GM23338 (cell line): ENCODE data around the gene PLSCR2. TPM values are rescaled to one million over a fixed set of nuclear protein-coding genes. Genes with fewer than 3 reads are reported as not detected.

Experiments used
- ATAC-seq: fragments of 200-7000 bp; cut with Tn5 transposase; 3 replicates; pipeline ENCODE4 v1.9.1; 2020
- DNase-seq: peaks from one replicate; pipeline ENCODE4 v3.0.0-alpha.2; 2015; ENCODE audit warnings: low spot score
- H2AFZ ChIP-seq: fragments of 200-600 bp; sonication (generic); 2 replicates; pipeline ENCODE4 v1.8.0; 2016; ENCODE audit warnings: antibody characterized with exemption, mild to moderate bottlenecking, moderate library complexity
- H3F3A ChIP-seq: fragments of 200-600 bp; sonication (generic); replicated peaks from 2 replicates; pipeline ENCODE4 v1.8.0; 2017; ENCODE audit warnings: antibody characterized with exemption, mixed run types, low read depth
- H3K27ac ChIP-seq: fragments of 200-600 bp; sonication (generic); 2 replicates; pipeline ENCODE4 v1.6.1; 2016; ENCODE audit warnings: low read depth
- H3K27me3 ChIP-seq: fragments of 200-600 bp; sonication (generic); 2 replicates; pipeline ENCODE4 v1.8.0; 2016; ENCODE audit warnings: mild to moderate bottlenecking, mixed run types, moderate library complexity; ENCODE audit not compliant: insufficient read depth
- H3K36me3 ChIP-seq: fragments of 200-600 bp; sonication (generic); 2 replicates; pipeline ENCODE4 v1.8.0; 2016; ENCODE audit warnings: mild to moderate bottlenecking; ENCODE audit not compliant: insufficient read depth
- H3K4me1 ChIP-seq: fragments of 200-600 bp; sonication (generic); 2 replicates; pipeline ENCODE4 v1.8.0; 2016; ENCODE audit warnings: mild to moderate bottlenecking, moderate library complexity; ENCODE audit not compliant: insufficient read depth
- H3K4me2 ChIP-seq: fragments of 200-600 bp; sonication (generic); 2 replicates; pipeline ENCODE4 v1.7.1; 2017; ENCODE audit warnings: mixed run types
- H3K4me3 ChIP-seq: fragments of 200-600 bp; sonication (generic); 2 replicates; pipeline ENCODE4 v1.6.1; 2016; ENCODE audit warnings: mixed run types
- H3K79me2 ChIP-seq: fragments of 200-600 bp; sonication (generic); replicated peaks from 2 replicates; pipeline ENCODE4 v1.8.0; 2017; ENCODE audit warnings: mild to moderate bottlenecking; ENCODE audit not compliant: insufficient read depth
- H3K9me2 ChIP-seq: fragments of 200-600 bp; sonication (generic); 2 replicates; pipeline ENCODE4 v1.8.0; 2017; ENCODE audit not compliant: insufficient read depth
- H4K20me1 ChIP-seq: fragments of 200-600 bp; sonication (generic); replicated peaks from 2 replicates; pipeline ENCODE4 v1.8.0; 2017; ENCODE audit warnings: mild to moderate bottlenecking; ENCODE audit not compliant: insufficient read depth
- H3K27ac Mint-ChIP-seq: 2 replicates; pipeline ENCODE4 v1.8.0; 2020; ENCODE audit warnings: inconsistent platforms, mild to moderate bottlenecking, moderate library complexity, mixed read lengths
- H3K27me3 Mint-ChIP-seq: 3 replicates; pipeline ENCODE4 v1.8.0; 2022; ENCODE audit warnings: low read depth, mild to moderate bottlenecking, moderate library complexity, mixed read lengths, inconsistent platforms; ENCODE audit not compliant: insufficient read depth, poor library complexity
- H3K36me3 Mint-ChIP-seq: 3 replicates; pipeline ENCODE4 v1.8.0; 2021; ENCODE audit warnings: low read depth, mild to moderate bottlenecking, inconsistent platforms, moderate library complexity, mixed read lengths
- H3K4me1 Mint-ChIP-seq: 3 replicates; pipeline ENCODE4 v1.8.0; 2020; ENCODE audit warnings: mild to moderate bottlenecking, inconsistent platforms, mixed read lengths
- H3K4me3 Mint-ChIP-seq: 3 replicates; pipeline ENCODE4 v1.8.0; 2021; ENCODE audit warnings: moderate library complexity, mild to moderate bottlenecking, inconsistent platforms, mixed read lengths
- H3K9me3 Mint-ChIP-seq: 3 replicates; pipeline ENCODE4 v1.8.0; 2020; ENCODE audit warnings: moderate library complexity, mild to moderate bottlenecking, inconsistent platforms, mixed read lengths
- CREB1 ChIP-seq: fragments of 250-450 bp; sonication (Bioruptor Pico); IDR thresholded peaks from 2 replicates; pipeline ENCODE4 v1.5.0; 2020; ENCODE audit warnings: low read depth, mild to moderate bottlenecking, moderate library complexity
- CTCF ChIP-seq, 2 experiments: fragments of 200-600 bp in 1 of 2; sonication (generic) in 1 of 2; conservative IDR thresholded peaks; 2 replicates each; pipeline versions ENCODE4 v1.5.1 to v1.6.1; 2016 to 2017; ENCODE audit warnings: antibody characterized with exemption in 2 of 2, low read depth in 2 of 2, mild to moderate bottlenecking in 2 of 2, moderate library complexity in 1 of 2
- ETS1 ChIP-seq: IDR thresholded peaks from 2 replicates; pipeline ENCODE4 v1.6.1; 2016; ENCODE audit warnings: antibody characterized with exemption
- EZH2 ChIP-seq: fragments of 200-600 bp; sonication (generic); IDR thresholded peaks from one replicate; pipeline ENCODE4 v1.8.0; 2017; ENCODE audit warnings: antibody characterized with exemption, mild to moderate bottlenecking, low read depth; ENCODE audit not compliant: unreplicated experiment
- EZH2phosphoT487 ChIP-seq: fragments of 200-600 bp; sonication (generic); IDR thresholded peaks from one replicate; pipeline ENCODE4 v1.8.1; 2018; ENCODE audit warnings: antibody characterized with exemption; ENCODE audit not compliant: unreplicated experiment
- JUNB ChIP-seq: IDR thresholded peaks from one replicate; pipeline ENCODE4 v1.6.1; 2016; ENCODE audit warnings: antibody characterized with exemption; ENCODE audit not compliant: unreplicated experiment
- NANOG ChIP-seq: IDR thresholded peaks from 2 replicates; pipeline ENCODE4 v1.6.1; 2016; ENCODE audit warnings: antibody characterized with exemption, borderline replicate concordance
- POLR2AphosphoS5 ChIP-seq: IDR thresholded peaks from 2 replicates; pipeline ENCODE4 v1.6.1; 2016; ENCODE audit warnings: antibody characterized with exemption, low read depth
- STAT1 ChIP-seq: IDR thresholded peaks from one replicate; pipeline ENCODE4 v1.6.1; 2016; ENCODE audit warnings: antibody characterized with exemption; ENCODE audit not compliant: unreplicated experiment
- ZNF114 ChIP-seq: fragments of 250-450 bp; sonication (Bioruptor Pico); IDR thresholded peaks from 2 replicates; pipeline ENCODE4 v1.5.0; 2020; ENCODE audit warnings: mild to moderate bottlenecking, moderate library complexity
- ZNF331 ChIP-seq: fragments of 250-450 bp; sonication (Bioruptor Pico); IDR thresholded peaks from 2 replicates; pipeline ENCODE4 v1.5.0; 2020; ENCODE audit warnings: low read depth, mild to moderate bottlenecking, moderate library complexity
- polyA plus RNA-seq: library from polyadenylated mRNA; unstranded; fragments of >200 nt; fragmentation: Nextera tagmentation; extraction: Ambion mirVana; gene quantifications from 2 replicates; pipeline ENCODE4 v1.2.1, GENCODE V29; 2016
- total RNA-seq: library from RNA; depleted of rRNA; stranded (reverse); fragments of >200 nt; shearing (Covaris generic); gene quantifications from 2 replicates; pipeline ENCODE4 v1.2.3, GENCODE V29; 2014
- TF ChIP-seq, protein P1 (sequence below): fragments of 250-450 bp; sonication (Bioruptor Pico); IDR thresholded peaks from 2 replicates; pipeline ENCODE4 v1.5.0; 2020; ENCODE audit warnings: mild to moderate bottlenecking, moderate library complexity

Gene PLSCR2
- total and polyA plus RNA-seq, 2 experiments from 2014 or later = 0.55 TPM; not detected in 1

- TF ChIP-seq EZH2phosphoT487 (no peak), ZNF331 (CRISPR knock-in tag) (no peak), CREB1 (no peak), POLR2AphosphoS5 (no peak), EZH2 (no peak)
- TF ChIP-seq, protein P1, sequence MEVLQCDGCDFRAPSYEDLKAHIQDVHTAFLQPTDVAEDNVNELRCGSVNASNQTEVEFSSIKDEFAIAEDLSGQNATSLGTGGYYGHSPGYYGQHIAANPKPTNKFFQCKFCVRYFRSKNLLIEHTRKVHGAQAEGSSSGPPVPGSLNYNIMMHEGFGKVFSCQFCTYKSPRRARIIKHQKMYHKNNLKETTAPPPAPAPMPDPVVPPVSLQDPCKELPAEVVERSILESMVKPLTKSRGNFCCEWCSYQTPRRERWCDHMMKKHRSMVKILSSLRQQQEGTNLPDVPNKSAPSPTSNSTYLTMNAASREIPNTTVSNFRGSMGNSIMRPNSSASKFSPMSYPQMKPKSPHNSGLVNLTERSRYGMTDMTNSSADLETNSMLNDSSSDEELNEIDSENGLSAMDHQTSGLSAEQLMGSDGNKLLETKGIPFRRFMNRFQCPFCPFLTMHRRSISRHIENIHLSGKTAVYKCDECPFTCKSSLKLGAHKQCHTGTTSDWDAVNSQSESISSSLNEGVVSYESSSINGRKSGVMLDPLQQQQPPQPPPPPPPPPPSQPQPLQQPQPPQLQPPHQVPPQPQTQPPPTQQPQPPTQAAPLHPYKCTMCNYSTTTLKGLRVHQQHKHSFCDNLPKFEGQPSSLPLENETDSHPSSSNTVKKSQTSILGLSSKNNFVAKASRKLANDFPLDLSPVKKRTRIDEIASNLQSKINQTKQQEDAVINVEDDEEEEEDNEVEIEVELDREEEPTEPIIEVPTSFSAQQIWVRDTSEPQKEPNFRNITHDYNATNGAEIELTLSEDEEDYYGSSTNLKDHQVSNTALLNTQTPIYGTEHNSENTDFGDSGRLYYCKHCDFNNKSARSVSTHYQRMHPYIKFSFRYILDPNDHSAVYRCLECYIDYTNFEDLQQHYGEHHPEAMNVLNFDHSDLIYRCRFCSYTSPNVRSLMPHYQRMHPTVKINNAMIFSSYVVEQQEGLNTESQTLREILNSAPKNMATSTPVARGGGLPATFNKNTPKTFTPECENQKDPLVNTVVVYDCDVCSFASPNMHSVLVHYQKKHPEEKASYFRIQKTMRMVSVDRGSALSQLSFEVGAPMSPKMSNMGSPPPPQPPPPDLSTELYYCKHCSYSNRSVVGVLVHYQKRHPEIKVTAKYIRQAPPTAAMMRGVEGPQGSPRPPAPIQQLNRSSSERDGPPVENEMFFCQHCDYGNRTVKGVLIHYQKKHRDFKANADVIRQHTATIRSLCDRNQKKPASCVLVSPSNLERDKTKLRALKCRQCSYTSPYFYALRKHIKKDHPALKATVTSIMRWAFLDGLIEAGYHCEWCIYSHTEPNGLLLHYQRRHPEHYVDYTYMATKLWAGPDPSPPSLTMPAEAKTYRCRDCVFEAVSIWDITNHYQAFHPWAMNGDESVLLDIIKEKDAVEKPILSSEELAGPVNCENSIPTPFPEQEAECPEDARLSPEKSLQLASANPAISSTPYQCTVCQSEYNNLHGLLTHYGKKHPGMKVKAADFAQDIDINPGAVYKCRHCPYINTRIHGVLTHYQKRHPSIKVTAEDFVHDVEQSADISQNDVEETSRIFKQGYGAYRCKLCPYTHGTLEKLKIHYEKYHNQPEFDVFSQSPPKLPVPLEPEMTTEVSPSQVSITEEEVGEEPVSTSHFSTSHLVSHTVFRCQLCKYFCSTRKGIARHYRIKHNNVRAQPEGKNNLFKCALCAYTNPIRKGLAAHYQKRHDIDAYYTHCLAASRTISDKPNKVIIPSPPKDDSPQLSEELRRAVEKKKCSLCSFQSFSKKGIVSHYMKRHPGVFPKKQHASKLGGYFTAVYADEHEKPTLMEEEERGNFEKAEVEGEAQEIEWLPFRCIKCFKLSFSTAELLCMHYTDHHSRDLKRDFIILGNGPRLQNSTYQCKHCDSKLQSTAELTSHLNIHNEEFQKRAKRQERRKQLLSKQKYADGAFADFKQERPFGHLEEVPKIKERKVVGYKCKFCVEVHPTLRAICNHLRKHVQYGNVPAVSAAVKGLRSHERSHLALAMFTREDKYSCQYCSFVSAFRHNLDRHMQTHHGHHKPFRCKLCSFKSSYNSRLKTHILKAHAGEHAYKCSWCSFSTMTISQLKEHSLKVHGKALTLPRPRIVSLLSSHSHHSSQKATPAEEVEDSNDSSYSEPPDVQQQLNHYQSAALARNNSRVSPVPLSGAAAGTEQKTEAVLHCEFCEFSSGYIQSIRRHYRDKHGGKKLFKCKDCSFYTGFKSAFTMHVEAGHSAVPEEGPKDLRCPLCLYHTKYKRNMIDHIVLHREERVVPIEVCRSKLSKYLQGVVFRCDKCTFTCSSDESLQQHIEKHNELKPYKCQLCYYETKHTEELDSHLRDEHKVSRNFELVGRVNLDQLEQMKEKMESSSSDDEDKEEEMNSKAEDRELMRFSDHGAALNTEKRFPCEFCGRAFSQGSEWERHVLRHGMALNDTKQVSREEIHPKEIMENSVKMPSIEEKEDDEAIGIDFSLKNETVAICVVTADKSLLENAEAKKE (CRISPR knock-in tag) = no peak
Observed at GRCh38 chr3:146390957-146391356, 78.4 kb downstream of the PLSCR2 start (continued).

DNA sequence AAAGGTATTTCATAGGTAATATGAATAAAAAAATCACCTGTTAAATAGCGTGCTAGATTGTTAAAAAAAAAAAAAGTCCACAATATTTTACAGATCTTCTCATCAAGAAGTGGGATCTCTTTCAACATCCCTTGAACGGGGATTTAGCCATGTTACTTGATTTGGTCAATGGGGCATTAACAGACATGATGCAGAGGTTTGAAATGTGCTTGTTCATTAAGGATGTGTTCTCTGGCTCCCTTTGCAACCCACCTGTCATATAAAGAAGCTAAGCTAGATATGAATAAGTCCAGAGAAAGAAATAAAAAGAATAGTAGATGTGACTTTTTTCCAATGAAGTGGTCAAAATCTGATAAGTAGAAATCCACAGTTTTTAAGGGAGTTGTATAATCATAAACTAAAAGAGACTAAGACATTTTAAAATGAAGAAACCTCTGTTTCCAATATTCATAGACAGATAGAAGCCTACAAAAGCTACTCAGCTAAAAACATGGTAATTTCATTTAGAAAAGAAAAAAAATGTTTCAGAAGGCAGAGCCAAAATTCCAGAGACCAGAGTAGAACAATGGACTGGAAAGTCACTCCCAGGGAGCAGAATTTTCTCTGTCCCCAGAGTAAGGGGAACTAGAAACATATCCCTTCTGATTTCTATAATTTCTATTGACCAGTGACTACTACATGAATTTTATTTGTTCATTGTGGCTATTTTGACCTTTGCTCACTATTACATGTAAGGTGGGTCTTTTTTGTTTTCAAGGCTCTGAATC, 79.2 kb downstream of the PLSCR2 start:
- Histone ChIP-seq H3K4me2 (no peak overlapping the region), H3K9me2 (no peaks in the 10 kb centered on the region), H3K4me3 (no peak overlapping the region), H3K27me3 (no peaks in the 10 kb centered on the region), H3K36me3 (no peaks in the 10 kb centered on the region), H3K79me2 (no peaks in the 10 kb centered on the region), H3K27ac (no peak overlapping the region), H3K4me1 (no peaks in the 10 kb centered on the region), H3F3A (no peaks in the 10 kb centered on the region), H2AFZ (no peak overlapping the region), H4K20me1 (no peaks in the 10 kb centered on the region)
- Mint-ChIP-seq H3K36me3 (no peaks in the 10 kb centered on the region), H3K27ac (no peak overlapping the region), H3K27me3 (no peaks in the 10 kb centered on the region), H3K9me3 (no peaks in the 10 kb centered on the region), H3K4me1 (no peaks in the 10 kb centered on the region; the same call in 2 of the 3 replicates), H3K4me3 (no peak overlapping the region)
- no peak for ATAC-seq
- no peak for DNase-seq
- no peak for TF ChIP-seq POLR2AphosphoS5
- TF ChIP-seq STAT1 = no peak
- no peak for TF ChIP-seq ETS1
- TF ChIP-seq CREB1 = no peak
- TF ChIP-seq NANOG = no peak
- TF ChIP-seq JUNB = no peak
- no peak for TF ChIP-seq EZH2phosphoT487
- TF ChIP-seq CTCF (conservative IDR thresholded peaks at IDR 0.05; ENCODE audit: low read depth in 2 of 2) = no peak
- no peak for TF ChIP-seq ZNF331 (CRISPR knock-in tag)
- TF ChIP-seq ZNF114 (CRISPR knock-in tag) = no peak
